C4-2B (cell line): Measurements from ENCODE around the gene KCNH3.
"Not testable (repeated sequence)": the region's sequence is repeated elsewhere in the genome, so short reads cannot be mapped to it uniquely, and the experiment has no call there.

Source experiments
- H3K27ac ChIP-seq: fragments of 450-650 bp; 2 replicates; pipeline ENCODE4 v1.5.1; 2017
- ZFX ChIP-seq: fragments of 450-650 bp; IDR thresholded peaks from 2 replicates; pipeline ENCODE4 v1.6.1; 2017
- TF ChIP-seq, protein P1 (sequence below): fragments of 450-650 bp; conservative IDR thresholded peaks from 2 replicates; pipeline ENCODE4 v1.5.1; 2017; ENCODE audit warnings: mild to moderate bottlenecking

The KCNH3 gene

DNA sequence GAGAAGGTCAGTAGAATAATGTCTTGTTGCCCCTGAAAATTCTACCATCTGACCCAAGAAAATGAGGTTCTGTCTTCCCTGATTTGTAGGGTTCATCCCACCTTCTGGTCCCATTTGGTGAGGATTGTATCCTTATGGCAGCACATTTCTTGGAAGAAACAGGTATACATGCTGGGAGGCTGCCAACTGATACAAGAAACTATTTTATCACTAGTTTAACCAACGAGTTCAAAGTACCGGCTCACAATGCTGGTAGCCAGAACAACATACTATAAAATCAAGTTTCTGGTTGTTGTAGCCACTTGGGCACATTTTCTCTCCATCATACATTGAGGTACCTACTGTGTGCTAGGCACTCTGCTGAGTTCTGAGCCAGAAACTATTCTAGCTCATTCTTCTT lies 7.1 kb upstream of the KCNH3 start:
- H3K27ac ChIP-seq = no peak overlapping the region
- TF ChIP-seq ZFX = no peak
- TF ChIP-seq, protein P1, sequence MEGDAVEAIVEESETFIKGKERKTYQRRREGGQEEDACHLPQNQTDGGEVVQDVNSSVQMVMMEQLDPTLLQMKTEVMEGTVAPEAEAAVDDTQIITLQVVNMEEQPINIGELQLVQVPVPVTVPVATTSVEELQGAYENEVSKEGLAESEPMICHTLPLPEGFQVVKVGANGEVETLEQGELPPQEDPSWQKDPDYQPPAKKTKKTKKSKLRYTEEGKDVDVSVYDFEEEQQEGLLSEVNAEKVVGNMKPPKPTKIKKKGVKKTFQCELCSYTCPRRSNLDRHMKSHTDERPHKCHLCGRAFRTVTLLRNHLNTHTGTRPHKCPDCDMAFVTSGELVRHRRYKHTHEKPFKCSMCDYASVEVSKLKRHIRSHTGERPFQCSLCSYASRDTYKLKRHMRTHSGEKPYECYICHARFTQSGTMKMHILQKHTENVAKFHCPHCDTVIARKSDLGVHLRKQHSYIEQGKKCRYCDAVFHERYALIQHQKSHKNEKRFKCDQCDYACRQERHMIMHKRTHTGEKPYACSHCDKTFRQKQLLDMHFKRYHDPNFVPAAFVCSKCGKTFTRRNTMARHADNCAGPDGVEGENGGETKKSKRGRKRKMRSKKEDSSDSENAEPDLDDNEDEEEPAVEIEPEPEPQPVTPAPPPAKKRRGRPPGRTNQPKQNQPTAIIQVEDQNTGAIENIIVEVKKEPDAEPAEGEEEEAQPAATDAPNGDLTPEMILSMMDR = no peak

DNA sequence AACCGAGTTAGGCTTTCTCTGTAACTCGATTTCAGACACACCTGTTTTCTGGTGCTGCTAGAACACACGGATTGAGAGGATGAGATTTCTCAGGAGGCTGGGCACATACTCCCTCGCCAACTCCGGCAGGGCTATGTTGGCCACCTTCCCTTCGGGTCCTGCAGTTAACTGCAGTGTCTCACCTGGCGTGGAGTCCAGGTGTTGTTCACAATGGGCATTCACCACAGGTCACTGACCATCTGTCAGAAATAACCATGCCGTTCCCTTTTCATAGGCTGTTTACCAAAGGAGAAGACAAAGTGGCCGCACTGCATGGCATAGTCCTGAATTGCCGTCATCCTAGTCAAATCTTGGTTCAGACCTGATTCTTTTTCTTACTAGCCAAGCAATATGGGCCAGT lies 5.5 kb upstream of the KCNH3 start:
- TF ChIP-seq, protein P1 = no peak
- TF ChIP-seq ZFX = no peak

DNA sequence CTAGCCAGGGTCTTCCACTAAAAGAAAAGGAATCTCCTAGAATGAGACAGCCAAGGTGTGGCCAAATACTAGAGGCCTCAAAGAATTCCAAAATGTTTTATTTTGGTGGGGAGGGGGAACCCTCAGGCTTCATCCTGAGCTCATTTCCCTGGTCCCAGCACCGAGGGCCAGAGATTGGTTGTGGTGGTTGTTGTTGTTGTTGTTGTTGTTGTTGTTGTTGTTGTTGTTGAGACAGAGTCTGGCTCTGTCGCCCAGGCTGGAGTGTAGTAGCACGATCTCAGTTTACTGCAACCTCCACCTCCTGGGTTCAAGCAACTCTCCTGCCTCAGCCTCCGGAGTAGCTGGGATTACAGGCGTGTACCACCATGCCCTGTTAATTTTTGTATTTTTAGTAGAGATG lies 4.7 kb upstream of the KCNH3 start:
- H3K27ac ChIP-seq = not testable (repeated sequence)

More for the DNA sequence above, 5.5 kb upstream of the KCNH3 start:
- no peak overlapping the region for H3K27ac ChIP-seq

DNA sequence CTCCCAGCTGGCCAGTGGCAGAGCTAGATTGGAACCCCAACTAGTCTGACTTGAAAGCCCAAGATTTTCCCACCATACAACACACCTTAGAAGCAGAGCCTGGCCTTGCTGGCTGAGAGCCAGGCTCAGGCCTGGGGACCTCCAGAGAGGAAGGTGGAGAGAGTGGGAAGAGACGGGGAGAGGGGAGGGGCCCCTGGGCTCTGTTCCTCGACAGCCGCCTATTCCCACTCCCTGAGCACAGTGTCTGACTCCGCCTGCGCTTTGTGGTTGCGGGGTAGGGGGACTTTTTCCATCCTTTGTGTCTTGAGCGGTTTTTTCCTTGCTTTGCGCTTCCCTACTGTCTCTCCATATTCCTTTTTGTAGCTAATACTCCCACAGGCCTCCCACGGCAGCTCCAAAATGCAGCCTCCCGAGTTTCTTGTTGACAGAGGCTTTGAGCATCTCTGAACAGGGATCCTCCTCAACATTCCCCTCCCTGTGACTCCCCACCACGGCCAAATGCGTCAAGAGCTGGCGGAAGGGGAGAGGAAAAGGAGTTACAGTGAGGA lies 4.0 kb upstream of the KCNH3 start:
- TF ChIP-seq, protein P1 = no peak
- TF ChIP-seq ZFX = no peak
- no peak overlapping the region for H3K27ac ChIP-seq

DNA sequence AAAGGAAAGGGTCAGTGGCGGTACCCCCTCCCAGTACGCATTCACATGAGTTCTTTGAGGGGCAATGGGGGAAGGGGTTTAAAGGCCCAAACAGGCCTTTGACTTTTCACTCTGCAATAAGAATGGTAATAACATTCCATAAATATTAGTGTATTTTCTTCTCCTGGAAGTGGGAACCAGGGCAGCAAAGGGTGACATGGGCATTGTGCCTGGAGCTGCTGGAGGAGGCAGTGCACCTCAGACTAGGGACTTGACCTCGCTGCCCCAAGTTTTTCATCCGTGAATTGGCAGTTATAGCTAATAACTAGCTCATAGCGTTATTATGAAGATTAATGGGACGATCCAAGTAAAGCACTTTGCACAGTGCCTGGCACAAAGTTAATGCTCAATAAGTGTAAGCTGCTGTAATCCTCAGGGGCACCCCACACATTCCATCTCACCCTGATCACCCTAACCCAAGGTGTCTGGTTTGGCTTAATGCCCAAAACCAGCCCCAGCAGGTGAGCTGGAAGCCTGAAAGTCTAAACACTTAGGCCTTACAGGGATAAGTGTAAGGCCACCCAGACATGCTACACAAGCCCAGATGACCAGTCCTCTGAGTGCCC lies 2.8 kb upstream of the KCNH3 start:
- H3K27ac ChIP-seq = no peak overlapping the region

DNA sequence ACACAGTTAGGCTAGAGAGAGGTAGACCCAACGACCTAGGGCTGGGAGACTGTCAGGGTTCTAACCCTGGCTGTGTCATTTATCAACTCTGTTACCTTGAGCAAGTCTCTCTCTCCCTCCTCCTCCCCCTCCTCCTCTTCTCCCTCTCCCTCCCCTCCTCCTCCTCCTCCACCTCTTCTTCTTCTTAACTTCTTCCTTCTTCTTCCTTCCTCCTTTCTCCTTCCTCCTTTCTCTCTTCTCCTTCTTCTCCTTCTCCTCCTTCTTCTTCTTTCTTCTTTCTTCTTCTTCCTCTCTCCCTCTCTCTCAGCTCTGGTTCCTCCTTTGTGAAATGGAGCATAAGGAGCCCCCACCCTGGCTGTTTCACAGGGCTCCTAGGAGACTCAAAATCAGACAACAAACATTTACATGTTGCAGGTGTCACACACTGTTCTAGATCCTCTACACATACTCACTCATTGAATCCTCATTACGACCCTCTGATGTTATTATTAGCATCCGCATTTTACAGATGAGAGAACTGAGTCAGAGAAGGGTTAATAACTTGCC lies 2.2 kb upstream of the KCNH3 start:
- TF ChIP-seq ZFX = no peak
- TF ChIP-seq, protein P1 = no peak
- H3K27ac ChIP-seq = no peak overlapping the region

More for the DNA sequence above, 2.8 kb upstream of the KCNH3 start:
- TF ChIP-seq, protein P1 = no peak
- no peak for TF ChIP-seq ZFX

DNA sequence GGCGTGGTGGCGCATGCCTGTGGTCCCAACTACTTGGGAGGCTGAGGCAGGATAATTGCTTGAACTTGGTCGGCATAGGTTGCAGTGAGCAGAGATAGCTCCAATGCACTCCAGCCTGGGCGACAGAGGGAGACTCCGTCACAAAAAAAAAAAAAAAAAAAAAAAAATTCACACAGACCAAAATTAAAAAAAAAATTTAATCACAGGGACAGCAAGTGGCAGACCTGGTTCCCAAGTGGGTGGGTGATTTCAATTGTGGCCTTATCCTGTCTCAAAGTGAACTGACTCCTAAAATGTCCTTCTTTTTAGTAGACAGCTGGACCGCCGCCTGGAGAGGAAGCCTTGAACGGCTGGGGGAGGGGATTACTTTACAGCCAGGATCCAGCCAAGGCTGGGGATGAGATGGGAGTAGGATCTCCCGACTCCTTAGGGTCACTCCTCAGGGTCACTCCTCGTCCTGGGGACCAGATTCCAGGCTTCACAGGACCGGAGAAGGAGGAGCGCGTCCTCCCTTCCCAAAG lies 1.5 kb upstream of the KCNH3 start:
- no peak for TF ChIP-seq ZFX
- TF ChIP-seq, protein P1 = no peak
- no peak overlapping the region for H3K27ac ChIP-seq
